Stimulated activated CD4-positive, alpha-beta T cell treated with anti-CD3 and anti-CD28 coated beads, TNF-alpha, amount 100 ng/mL, for 24 hours (primary cell): Measurements from ENCODE around the gene IL12B.
"Not testable (repeated sequence)": the region's sequence is repeated elsewhere in the genome, so short reads cannot be mapped to it uniquely, and the experiment has no call there.

Experiments
- DNase-seq, 3 experiments: peaks; one replicate each; pipeline ENCODE4 v3.0.0-alpha.2; 2020; ENCODE audit warnings: low read depth in 3 of 3

IL12B gene

GRCh38 chr5:159332800-159333544 is 2.7 kb upstream of the IL12B start:
- DNase-seq: no peak

GRCh38 chr5:159331093-159331973 is 1.0 kb upstream of the IL12B start:
- DNase-seq: peak; percentile 54 to 78 (median 59)

- no peak for DNase-seq
These were observed 5.3 kb downstream of the IL12B start for GRCh38 chr5:159324986-159325385.

DNA sequence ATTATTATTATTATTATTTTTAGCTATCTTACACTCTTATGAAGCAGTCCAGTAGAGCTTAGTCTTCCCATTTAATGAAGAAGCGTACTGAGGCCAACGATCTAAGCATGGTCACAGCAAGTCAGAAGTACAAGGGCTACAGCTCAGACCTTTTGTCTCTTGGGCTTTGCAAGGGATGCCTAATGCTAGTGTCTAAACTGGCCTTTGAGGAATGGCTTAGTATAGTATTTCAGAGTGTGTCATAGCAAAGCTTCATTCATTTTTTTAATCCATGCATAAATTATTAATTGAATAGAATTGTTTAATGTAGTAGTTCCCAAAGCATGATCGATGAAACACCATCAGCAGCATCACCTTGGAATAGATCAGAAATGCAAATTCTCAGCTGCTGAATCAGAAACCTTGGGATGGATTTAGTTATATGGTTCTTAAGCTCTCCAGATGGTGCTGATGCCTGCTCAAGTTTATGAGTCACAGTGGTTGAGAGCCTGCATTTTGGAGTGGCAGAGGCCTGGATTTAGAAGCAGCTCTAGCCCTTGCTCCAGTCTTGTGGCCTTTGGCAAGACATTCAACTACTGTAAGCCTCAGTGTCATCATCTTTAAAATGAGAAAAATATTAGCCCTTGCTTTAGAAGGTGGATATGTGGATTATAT is 6.1 kb downstream of the IL12B start:
- DNase-seq: no peak

DNA sequence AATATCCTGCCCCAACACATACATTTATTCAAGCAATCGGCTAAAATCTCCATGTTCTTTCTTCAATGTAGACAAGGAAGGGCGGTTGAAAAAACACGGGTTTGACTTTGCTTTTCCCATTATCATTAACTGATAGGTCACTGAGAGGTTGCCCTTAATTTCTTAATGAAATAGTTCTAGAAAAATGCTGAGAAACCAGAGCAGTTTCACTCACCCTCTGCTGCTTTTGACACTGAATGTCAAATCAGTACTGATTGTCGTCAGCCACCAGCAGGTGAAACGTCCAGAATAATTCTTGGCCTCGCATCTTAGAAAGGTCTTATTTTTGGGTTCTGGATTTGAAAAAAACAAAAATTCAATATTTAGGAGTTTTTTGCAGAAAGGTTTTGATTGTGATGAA is 8.1 kb downstream of the IL12B start:
- no peak for DNase-seq

DNA sequence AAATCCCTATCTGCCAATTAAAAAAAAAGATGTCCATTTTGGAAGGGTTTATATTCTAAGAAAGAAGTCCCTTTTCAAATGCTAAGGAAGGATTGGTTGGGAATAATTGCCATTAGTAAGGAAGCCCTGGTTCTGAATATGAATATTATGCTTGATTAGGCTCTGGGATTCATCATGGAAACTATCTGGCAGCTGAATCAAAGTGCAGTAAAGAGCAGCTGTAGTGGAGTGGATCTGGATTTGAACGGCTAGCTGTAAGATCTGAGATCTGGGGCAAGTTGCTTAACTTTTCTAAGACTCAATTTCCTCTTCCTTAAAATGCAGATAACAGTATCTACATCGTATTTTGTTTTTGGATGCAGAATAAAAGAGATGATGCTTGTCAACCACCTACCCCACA is 10.5 kb downstream of the IL12B start:
- DNase-seq: no peak

GRCh38 chr5:159319363-159319762 is 10.9 kb downstream of the IL12B start:
- DNase-seq: no peak

DNA sequence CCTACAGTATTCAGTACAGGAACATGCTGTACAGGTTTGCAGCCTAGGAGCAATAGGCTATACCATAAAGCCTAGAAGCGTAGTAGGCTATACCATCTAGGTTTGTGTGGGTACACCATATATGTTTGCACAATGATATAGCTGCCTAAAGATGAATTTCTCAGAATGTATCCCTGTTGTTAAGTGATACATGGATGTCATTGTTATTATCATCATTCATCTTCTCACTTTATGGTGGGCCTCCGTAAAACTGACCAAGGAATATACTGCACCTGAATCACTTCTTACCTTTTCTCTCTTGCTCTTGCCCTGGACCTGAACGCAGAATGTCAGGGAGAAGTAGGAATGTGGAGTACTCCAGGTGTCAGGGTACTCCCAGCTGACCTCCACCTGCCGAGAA is 11.8 kb downstream of the IL12B start:
- no peak for DNase-seq

- no peak for DNase-seq
These were observed 12.4 kb downstream of the IL12B start for GRCh38 chr5:159317849-159318248.

DNA sequence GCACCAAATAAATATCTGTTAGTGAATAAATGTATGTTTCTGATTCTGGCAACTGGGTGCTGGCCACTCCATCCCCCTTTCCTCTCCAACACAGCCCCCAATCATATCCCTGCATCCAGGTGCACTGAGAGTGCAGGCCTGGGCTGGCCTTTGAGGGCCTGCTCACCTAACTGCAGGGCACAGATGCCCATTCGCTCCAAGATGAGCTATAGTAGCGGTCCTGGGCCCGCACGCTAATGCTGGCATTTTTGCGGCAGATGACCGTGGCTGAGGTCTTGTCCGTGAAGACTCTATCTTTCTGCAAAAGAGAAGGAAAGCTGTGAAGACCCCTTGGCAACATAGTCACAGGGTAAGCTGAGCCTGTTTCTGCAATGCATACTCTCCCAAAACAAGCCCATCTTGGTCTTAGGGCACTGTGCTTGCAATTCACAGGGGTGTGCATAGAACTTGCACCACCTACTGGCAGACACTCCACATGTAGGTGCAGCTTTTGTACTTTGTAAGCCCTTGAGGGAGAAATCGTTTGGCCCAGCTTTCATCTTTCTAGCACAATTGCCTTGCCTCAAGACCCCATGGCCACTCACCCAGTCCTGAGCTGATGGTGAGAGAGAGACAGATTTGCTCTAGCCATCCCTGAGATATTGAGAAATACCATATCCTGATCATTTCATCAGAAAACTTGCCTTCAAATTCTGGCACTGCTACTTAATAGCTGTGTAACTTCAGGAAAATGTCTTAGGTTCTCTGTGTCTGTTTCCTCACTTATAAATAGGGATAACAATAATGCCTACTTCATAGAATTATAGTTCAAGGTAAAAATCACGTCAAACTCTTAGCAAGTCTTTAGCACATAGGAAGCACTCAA is 13.5 kb downstream of the IL12B start:
- DNase-seq: peak in 2 of 3 experiments; percentile 25 to 28

DNA sequence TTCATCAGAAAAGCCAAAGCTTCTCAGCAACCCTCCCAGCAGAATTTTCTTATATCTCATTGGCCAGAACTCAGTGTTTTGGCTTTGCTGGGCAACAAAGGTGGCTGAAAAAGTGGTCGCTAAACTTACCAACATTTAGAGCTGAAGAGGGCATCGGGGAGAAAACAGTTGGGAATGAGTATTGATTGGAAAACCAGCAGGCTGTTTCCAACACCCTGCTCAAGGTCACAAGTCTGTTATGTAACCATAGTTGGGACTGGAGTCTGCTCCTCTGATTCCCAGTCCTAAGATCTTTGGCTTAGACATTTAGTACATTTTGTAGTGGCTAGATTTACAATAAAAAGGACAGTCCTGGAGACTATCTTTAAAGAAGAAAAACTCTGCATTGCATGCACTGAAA is 17.1 kb downstream of the IL12B start:
- no peak for DNase-seq

DNA sequence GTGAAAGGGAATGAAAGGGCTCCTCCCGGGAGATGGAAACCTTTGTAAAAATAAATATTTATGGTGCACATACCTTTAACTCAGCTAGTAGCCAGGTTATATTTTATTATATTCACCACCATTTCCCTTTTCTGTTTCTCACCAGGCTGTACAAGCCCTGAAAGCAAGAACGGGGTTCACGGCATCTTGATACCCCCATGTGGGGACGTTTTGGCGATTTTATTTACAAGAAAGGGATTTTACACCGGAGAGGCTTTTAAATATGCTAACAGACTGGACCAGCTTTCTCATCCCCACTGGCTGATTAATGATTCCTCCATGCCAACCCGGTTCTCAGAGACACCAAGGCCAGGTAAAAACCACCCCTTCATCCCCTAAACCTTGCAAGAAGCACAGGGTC is 19.2 kb downstream of the IL12B start:
- DNase-seq: no peak

DNA sequence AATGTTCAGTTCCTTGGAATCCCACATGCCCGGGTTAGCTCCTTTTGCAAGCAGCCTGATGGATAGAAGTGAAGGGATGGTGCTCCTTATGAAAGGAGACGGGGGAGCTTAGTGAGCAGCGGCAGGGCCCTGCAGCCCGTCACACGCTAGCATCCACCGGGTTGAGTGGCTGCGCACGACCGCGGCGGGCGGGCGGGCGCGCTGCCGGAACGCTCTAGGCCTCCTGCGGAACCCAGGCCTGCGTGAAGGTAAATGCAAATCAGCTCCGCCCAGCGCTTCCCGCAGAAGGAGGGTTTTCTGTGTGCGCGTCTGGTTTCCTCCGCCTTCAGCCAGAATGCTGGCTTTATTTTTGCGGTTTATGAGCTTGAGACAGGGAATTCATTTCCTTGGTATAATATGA is 19.8 kb downstream of the IL12B start:
- peak in 1 of 3 experiments; percentile 33 for DNase-seq

- no peak for DNase-seq
These were observed 20.4 kb downstream of the IL12B start for GRCh38 chr5:159309689-159310433.

GRCh38 chr5:159304961-159305595 is 25.2 kb downstream of the IL12B start:
- no peak for DNase-seq

GRCh38 chr5:159303286-159303685 is 27.0 kb downstream of the IL12B start:
- no peak for DNase-seq

DNA sequence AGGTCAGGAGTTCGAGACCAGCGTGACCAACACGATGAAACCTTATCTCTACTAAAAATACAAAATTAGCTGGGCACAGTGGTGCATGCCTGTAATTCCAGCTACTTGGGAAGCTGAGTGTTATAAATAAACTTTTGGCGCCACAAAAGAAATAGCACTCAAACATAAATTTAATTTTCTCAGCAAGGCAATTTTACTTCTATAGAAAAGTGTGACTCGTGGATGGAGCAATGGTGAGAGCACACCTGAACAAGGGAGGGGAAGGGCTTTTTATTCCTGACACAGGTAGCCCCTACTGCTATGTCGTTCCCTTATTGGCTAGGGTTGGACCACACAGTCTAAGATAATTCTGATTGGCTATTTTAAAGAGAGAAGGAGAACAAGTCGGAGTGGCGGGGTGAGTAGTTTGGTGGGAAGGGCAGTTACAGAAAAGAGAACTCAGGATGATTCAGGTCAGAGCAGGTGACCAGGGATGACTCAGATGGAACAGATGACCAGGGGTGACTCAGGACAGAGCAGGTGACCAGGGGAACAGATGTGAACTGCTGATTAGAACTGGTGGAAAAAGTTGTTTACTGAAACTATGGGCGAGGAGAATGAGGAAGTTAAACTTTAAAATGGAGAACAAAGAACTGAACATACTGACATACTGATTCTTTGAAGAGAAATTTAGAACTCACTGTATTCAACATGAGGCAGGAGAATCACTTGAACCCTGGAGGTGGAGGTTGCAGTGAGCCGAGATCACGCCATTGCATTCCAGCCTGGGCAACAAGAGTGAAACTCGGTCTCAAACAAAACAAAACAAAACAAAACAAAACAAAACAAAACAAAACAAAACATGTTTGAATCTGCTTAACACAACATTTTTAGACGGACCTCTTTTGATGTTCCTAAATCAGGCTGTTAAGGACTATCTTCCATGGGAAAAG is 28.1 kb downstream of the IL12B start:
- not testable (repeated sequence) for DNase-seq

DNA sequence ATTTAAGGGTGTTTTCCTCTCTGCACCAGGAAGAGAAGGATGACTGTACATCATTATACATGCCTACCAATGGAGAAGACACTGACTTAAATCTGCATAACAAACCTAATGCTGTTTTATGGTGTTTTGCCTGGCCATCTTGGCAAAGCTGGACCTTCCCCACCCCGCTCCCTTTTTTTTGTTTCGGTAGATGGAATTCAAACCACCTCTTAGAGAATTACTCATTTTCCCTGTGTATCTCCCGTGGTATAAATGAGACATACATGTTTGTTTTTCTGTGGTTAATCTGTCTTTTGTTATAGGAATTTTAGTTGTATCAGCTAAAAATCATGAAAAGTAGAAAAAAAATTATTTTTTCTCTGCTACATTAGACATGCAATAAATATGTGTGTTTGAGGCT is 28.8 kb downstream of the IL12B start:
- no peak for DNase-seq

DNA sequence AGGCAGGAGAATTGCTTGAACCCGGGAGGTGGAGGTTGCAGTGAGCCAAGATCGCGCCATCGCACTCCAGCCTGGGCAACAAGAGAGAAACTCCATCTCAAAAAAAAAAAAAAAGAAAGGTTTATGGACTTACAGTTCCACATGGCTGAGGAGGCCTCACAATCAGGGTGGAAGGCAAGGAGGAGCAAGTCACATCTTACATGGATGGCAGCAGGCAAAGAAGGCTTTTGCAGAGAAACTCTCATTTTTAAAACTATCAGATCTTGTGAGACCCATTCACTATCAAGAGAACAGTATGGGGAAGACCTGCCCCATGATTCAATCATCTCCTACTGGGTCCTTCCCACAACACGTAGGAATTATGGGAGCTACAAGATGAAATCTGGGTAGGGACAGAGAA is 33.0 kb downstream of the IL12B start:
- DNase-seq: not testable (repeated sequence)
